ENCODE results near the gene CDIPT. TPM values are rescaled to one million over a fixed set of nuclear protein-coding genes. Genes with fewer than 3 reads are reported as not detected.

The CDIPT gene
- total RNA-seq, 1 donor from 2014 or later, result 21.0 TPM

GRCh38 chr16:29850998-29851397 lies 12.0 kb downstream of the CDIPT start:
- Histone ChIP-seq H3K27me3 (no peaks in the 10 kb centered on the region), H3K4me2 (no peak overlapping the region), H3F3A (ENCODE audit: low read depth) (no peaks in the 10 kb centered on the region), H3K9me3 (ENCODE audit: low read depth) (no peaks in the 10 kb centered on the region), H3K4me1 (no peaks in the 10 kb centered on the region), H2AFZ (replicated peaks) (no peak overlapping the region), H3K4me3 (no peak overlapping the region), H3K79me2 (ENCODE audit: low read depth) (no peaks in the 10 kb centered on the region), H4K20me1 (ENCODE audit: low read depth) (no peaks in the 10 kb centered on the region), H3K27ac (no peak overlapping the region), H3K36me3 (no peaks in the 10 kb centered on the region), H3K9ac (no peak overlapping the region)
- no peak for TF ChIP-seq CTCF (IDR thresholded peaks at IDR 0.05)
- no peak for TF ChIP-seq EZH2phosphoT487 (IDR thresholded peaks at IDR 0.05)
- TF ChIP-seq EZH2 (IDR thresholded peaks at IDR 0.05), result no peak
- Mint-ChIP-seq H3K9me3 (no peaks in the 10 kb centered on the region), H3K4me1 (peaks cover 15% of the 10 kb centered on the region), H3K4me3 (no peak overlapping the region), H3K27ac (no peak overlapping the region), H3K27me3 (ENCODE audit: insufficient read depth, low read depth) (peaks cover 7% of the 10 kb centered on the region), H3K36me3 (no peaks in the 10 kb centered on the region)
- DNase-seq (ENCODE audit: low spot score), result no peak

- DNase-seq (ENCODE audit: low spot score), result peak; percentile 45
- H3K4me1 Mint-ChIP-seq, result peaks cover 15% of the 10 kb centered on the region
- TF ChIP-seq CTCF (IDR thresholded peaks at IDR 0.05), result no peak
- no peak for TF ChIP-seq EZH2phosphoT487 (IDR thresholded peaks at IDR 0.05)
- no peak for TF ChIP-seq EZH2 (IDR thresholded peaks at IDR 0.05)
Measured at GRCh38 chr16:29849505-29849904, 13.5 kb downstream of the CDIPT start.

GRCh38 chr16:29848420-29849297 lies 14.4 kb downstream of the CDIPT start:
- peak; percentile 76 for DNase-seq (ENCODE audit: low spot score)
- H3K27ac ChIP-seq, result no peak overlapping the region
- no peak overlapping the region for H3K9ac ChIP-seq

More at GRCh38 chr16:29849505-29849904, 13.5 kb downstream of the CDIPT start:
- Mint-ChIP-seq H3K9me3 (no peaks in the 10 kb centered on the region), H3K27ac (peak overlapping the region; percentile 83), H3K27me3 (ENCODE audit: insufficient read depth, low read depth) (peaks cover 9% of the 10 kb centered on the region), H3K36me3 (no peaks in the 10 kb centered on the region), H3K4me3 (peak overlapping the region; percentile 8)
- Histone ChIP-seq H3K9me3 (ENCODE audit: low read depth) (no peaks in the 10 kb centered on the region), H2AFZ (replicated peaks) (peak overlapping the region; percentile 50), H3K4me1 (no peaks in the 10 kb centered on the region), H3K4me2 (no peak overlapping the region), H3K4me3 (no peak overlapping the region), H3F3A (ENCODE audit: low read depth) (no peaks in the 10 kb centered on the region), H3K79me2 (ENCODE audit: low read depth) (no peaks in the 10 kb centered on the region), H3K27me3 (no peaks in the 10 kb centered on the region), H3K36me3 (no peaks in the 10 kb centered on the region), H3K27ac (no peak overlapping the region), H4K20me1 (ENCODE audit: low read depth) (no peaks in the 10 kb centered on the region), H3K9ac (no peak overlapping the region)

More at GRCh38 chr16:29848420-29849297, 14.4 kb downstream of the CDIPT start:
- Mint-ChIP-seq H3K27me3 (ENCODE audit: insufficient read depth, low read depth) (peaks cover 9% of the 10 kb centered on the region), H3K4me1 (peaks cover 15% of the 10 kb centered on the region), H3K9me3 (no peaks in the 10 kb centered on the region), H3K4me3 (peak overlapping the region; percentile 30), H3K27ac (peak overlapping the region; percentile 83), H3K36me3 (no peaks in the 10 kb centered on the region)
- H3K4me3 ChIP-seq, result no peak overlapping the region
- no peaks in the 10 kb centered on the region for H3K4me1 ChIP-seq
- no peaks in the 10 kb centered on the region for H3K79me2 ChIP-seq (ENCODE audit: low read depth)
- no peaks in the 10 kb centered on the region for H4K20me1 ChIP-seq (ENCODE audit: low read depth)
- TF ChIP-seq EZH2 (IDR thresholded peaks at IDR 0.05) (no peak), EZH2phosphoT487 (IDR thresholded peaks at IDR 0.05) (no peak), CTCF (IDR thresholded peaks at IDR 0.05) (peak; percentile 85)
- H3K36me3 ChIP-seq, result no peaks in the 10 kb centered on the region
- no peaks in the 10 kb centered on the region for H3F3A ChIP-seq (ENCODE audit: low read depth)
- H2AFZ ChIP-seq (replicated peaks), result no peak overlapping the region
- H3K27me3 ChIP-seq, result no peaks in the 10 kb centered on the region
- no peak overlapping the region for H3K4me2 ChIP-seq
- no peaks in the 10 kb centered on the region for H3K9me3 ChIP-seq (ENCODE audit: low read depth)
